A673 (cell line): Measurements from ENCODE around the gene REV3L. TPM values are rescaled to one million over a fixed set of nuclear protein-coding genes. Genes with fewer than 3 reads are reported as not detected.

ENCODE experiments used
- BruUV-seq: library from RNA; stranded (reverse); fragments of 400-500 nt; replicated peaks from 2 replicates; lab custom pipeline; 2021; lab: Mats Ljungman, UMichigan
- CTCF ChIA-PET: fragments of 300-600 bp; sonication (Branson Sonifier 250); formaldehyde crosslinking; loops from one replicate; lab custom pipeline; 2022; ENCODE audit warnings: antibody characterized with exemption; lab: Charles Lee
- POLR2A ChIA-PET: fragments of 300-600 bp; sonication (Branson Sonifier 250); formaldehyde crosslinking; loops from one replicate; lab custom pipeline; 2022; ENCODE audit warnings: antibody characterized with exemption; ENCODE audit not compliant: low non-redundant PET; lab: Charles Lee
- DNase-seq: peaks from one replicate; pipeline ENCODE4 v3.0.0-alpha.2; 2015; ENCODE audit warnings: low spot score
- H3K27ac ChIP-seq: fragments of 200-600 bp; sonication (generic); 2 replicates; pipeline ENCODE4 v1.5.1; 2016; ENCODE audit warnings: mixed run types, low read depth, mild to moderate bottlenecking, mixed read lengths, antibody characterized with exemption, low read length; ENCODE audit not compliant: poor library complexity, severe bottlenecking
- H3K27me3 ChIP-seq: fragments of 200-600 bp; sonication (generic); replicated peaks from 2 replicates; pipeline ENCODE4 v1.6.1; 2017; ENCODE audit warnings: mixed run types, low read depth, mild to moderate bottlenecking, mixed read lengths, antibody characterized with exemption, low read length; ENCODE audit not compliant: insufficient read depth, poor library complexity
- H3K36me3 ChIP-seq: fragments of 200-600 bp; sonication (generic); 2 replicates; pipeline ENCODE4 v1.6.1; 2016; ENCODE audit warnings: mixed run types, mild to moderate bottlenecking, mixed read lengths, antibody characterized with exemption, low read length; ENCODE audit not compliant: insufficient read depth, poor library complexity, severe bottlenecking
- H3K4me1 ChIP-seq: fragments of 200-600 bp; sonication (generic); 2 replicates; pipeline ENCODE4 v1.6.1; 2017; ENCODE audit warnings: mixed run types, mild to moderate bottlenecking, mixed read lengths, antibody characterized with exemption, low read length; ENCODE audit not compliant: insufficient read depth, poor library complexity, severe bottlenecking
- H3K4me3 ChIP-seq: fragments of 200-600 bp; sonication (generic); 2 replicates; pipeline ENCODE4 v1.5.1; 2016; ENCODE audit warnings: low read depth, mixed run types, mild to moderate bottlenecking, mixed read lengths, low read length; ENCODE audit not compliant: poor library complexity, severe bottlenecking
- H3K9me3 ChIP-seq: fragments of 200-600 bp; sonication (generic); 2 replicates; pipeline ENCODE4 v1.6.1; 2016; ENCODE audit warnings: mixed run types, low read depth, mild to moderate bottlenecking, mixed read lengths, antibody characterized with exemption, low read length; ENCODE audit not compliant: poor library complexity, severe bottlenecking
- CTCF ChIP-seq: fragments of 300-800, 200-600 bp; sonication (generic); conservative IDR thresholded peaks from 2 replicates; pipeline ENCODE4 v1.5.1; 2017; ENCODE audit warnings: low read depth, mild to moderate bottlenecking, antibody characterized with exemption, low read length, moderate library complexity, mixed read lengths
- EZH2 ChIP-seq: fragments of 200-600 bp; sonication (generic); IDR thresholded peaks from 2 replicates; pipeline ENCODE4 v1.6.1; 2017; ENCODE audit warnings: borderline replicate concordance, low read depth, mild to moderate bottlenecking, mixed read lengths, antibody characterized with exemption, low read length; ENCODE audit not compliant: poor library complexity, severe bottlenecking
- intact Hi-C: fragments of 100-400 bp; cut with micrococcal nuclease; formaldehyde crosslinking; loops from one replicate; pipeline ENCODE4 v1.10.0; 2022; ENCODE audit not compliant: unreplicated experiment
- total RNA-seq: library from RNA; stranded (reverse); gene quantifications from 2 replicates; pipeline ENCODE4 v1.2.3, GENCODE V29; 2021

REV3L gene
- total RNA-seq, 1 experiment from 2014 or later, result 24.0 TPM

GRCh38 chr6:111444794-111445193 lies 38.2 kb downstream of the REV3L start:
- Histone ChIP-seq H3K36me3 (no peaks in the 10 kb centered on the region), H3K4me3 (no peak overlapping the region), H3K4me1 (peaks cover 26% of the 10 kb centered on the region), H3K27me3 (no peaks in the 10 kb centered on the region), H3K27ac (no peak overlapping the region), H3K9me3 (no peaks in the 10 kb centered on the region)
- POLR2A ChIA-PET, result no interaction called here
- no TSS peak for BruUV-seq
- CTCF ChIA-PET, result no interaction called here
- intact Hi-C loops, result no loop called here
- no peak for TF ChIP-seq CTCF
- TF ChIP-seq EZH2, result no peak
- DNase-seq, result no peak

DNA sequence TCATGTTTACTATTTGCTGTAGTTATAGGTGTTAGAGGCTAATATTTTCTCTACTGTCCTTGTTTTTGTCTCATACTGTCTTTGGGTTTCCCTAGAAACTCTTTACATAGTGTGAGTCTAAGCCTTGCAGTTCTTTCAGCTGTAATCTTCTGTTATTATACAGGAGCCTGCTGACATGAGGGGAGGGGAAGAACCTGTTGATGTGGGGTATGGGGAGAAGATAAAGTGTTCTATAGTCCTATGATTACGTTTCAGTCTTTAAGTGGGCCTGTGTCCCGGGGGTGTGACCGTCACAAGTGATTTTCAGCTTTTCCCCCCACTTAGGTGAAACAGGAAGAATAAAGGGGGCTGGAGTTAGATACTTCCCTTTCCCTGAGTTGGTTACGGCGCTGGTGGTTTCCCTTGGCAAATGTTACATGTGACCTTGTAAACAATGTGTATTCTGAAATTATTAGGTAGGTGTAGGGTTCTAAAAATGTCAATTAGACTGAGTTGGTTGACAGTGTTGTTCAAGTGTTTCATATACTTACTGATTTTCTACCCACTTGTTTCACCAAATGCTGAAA lies 41.3 kb downstream of the REV3L start:
- H3K27me3 ChIP-seq, result no peaks in the 10 kb centered on the region
- no peak for DNase-seq
- H3K9me3 ChIP-seq, result no peaks in the 10 kb centered on the region
- ChIA-PET CTCF (no interaction called here), POLR2A (no interaction called here)
- H3K27ac ChIP-seq, result no peak overlapping the region
- no peaks in the 10 kb centered on the region for H3K36me3 ChIP-seq
- TF ChIP-seq CTCF, result no peak
- TF ChIP-seq EZH2, result no peak
- H3K4me3 ChIP-seq, result no peak overlapping the region
- intact Hi-C loops, result no loop called here
- BruUV-seq, result no TSS peak
- H3K4me1 ChIP-seq, result peaks cover 24% of the 10 kb centered on the region

DNA sequence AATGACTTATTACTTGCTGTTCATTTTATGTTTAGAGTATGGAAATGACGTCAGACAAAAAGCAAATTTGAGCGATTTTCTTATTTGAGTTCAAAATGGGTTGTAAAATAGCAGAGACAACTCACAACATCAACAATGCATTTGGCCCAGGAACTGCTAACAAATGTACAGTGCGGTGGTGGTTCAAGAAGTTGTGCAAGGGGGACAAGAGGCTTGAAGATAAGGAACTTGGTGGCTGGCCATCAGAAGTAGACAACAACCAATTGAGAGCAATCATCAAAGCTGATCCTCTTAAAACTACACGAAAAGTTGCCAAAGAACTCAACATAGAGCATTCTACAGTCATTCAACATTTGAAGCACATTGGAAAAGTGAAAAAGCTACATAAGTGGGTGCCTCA lies 43.8 kb downstream of the REV3L start:
- no peak overlapping the region for H3K27ac ChIP-seq
- peaks cover 8% of the 10 kb centered on the region for H3K9me3 ChIP-seq
- ChIA-PET POLR2A (no interaction called here), CTCF (no interaction called here)
- intact Hi-C loops, result no loop called here
- DNase-seq, result no peak
- H3K4me1 ChIP-seq, result peaks cover 11% of the 10 kb centered on the region
- H3K27me3 ChIP-seq, result no peaks in the 10 kb centered on the region
- no TSS peak for BruUV-seq
- no peaks in the 10 kb centered on the region for H3K36me3 ChIP-seq
- no peak overlapping the region for H3K4me3 ChIP-seq
- TF ChIP-seq CTCF, result no peak
- TF ChIP-seq EZH2, result no peak
